SK-N-SH (cell line): ENCODE measurements around the gene FNDC1. TPM values are rescaled to one million over a fixed set of nuclear protein-coding genes. Genes with fewer than 3 reads are reported as not detected.

Source experiments
- CTCF ChIA-PET: fragments of 300-600, 350-600 bp; formaldehyde crosslinking; extraction: SDS; loops from one replicate; lab custom pipeline; 2021; lab: Yijun Ruan, JAX
- POLR2A ChIA-PET: fragments of 350-600 bp; sonication (Branson Sonifier 250); formaldehyde crosslinking; extraction: SDS; loops from one replicate; lab custom pipeline; 2020; ENCODE audit warnings: antibody characterized with exemption, inconsistent platforms; lab: Yijun Ruan, JAX
- DNase-seq: peaks from one replicate; pipeline ENCODE4 v3.0.0; 2012
- H2AFZ ChIP-seq: fragments of 200-600 bp; sonication (generic); 2 replicates; pipeline ENCODE4 v1.8.1; 2016; ENCODE audit warnings: antibody characterized with exemption, mild to moderate bottlenecking, low read depth
- H3F3A ChIP-seq: fragments of 200-600 bp; sonication (generic); replicated peaks from 2 replicates; pipeline ENCODE3; 2016; ENCODE audit warnings: antibody characterized with exemption, mild to moderate bottlenecking; ENCODE audit not compliant: insufficient read depth
- H3K27ac ChIP-seq, 2 experiments: fragments of 200-500 bp in 1 of 2; fragments of 200-600 bp in 1 of 2; sonication (Bioruptor generic) in 1 of 2; sonication (generic), shearing (Covaris generic) in 1 of 2; 2 replicates each; pipeline versions ENCODE4 v1.5.1 to v1.6.1; 2014 to 2016; ENCODE audit warnings: low read depth in 2 of 2, inconsistent platforms in 1 of 2, low read length in 1 of 2, mild to moderate bottlenecking in 1 of 2, mixed read lengths in 1 of 2
- H3K27me3 ChIP-seq: fragments of 200-600 bp; sonication (generic), shearing (Covaris generic); 2 replicates; pipeline ENCODE4 v1.6.1; 2016; ENCODE audit warnings: mixed run types; ENCODE audit not compliant: insufficient read depth
- H3K36me3 ChIP-seq, 2 experiments: fragments of 200-500 bp in 1 of 2; fragments of 200-600 bp in 1 of 2; sonication (Bioruptor generic) in 1 of 2; sonication (generic) in 1 of 2; replicated peaks in 1 of 2; 2 replicates each; pipeline versions ENCODE3 to v1.5.1; 2014 to 2016; ENCODE audit warnings: low read length in 1 of 2, mild to moderate bottlenecking in 1 of 2; ENCODE audit not compliant: insufficient read depth in 2 of 2, control insufficient read depth in 1 of 2
- H3K4me1 ChIP-seq, 2 experiments: fragments of 200-500 bp in 1 of 2; fragments of 200-600 bp in 1 of 2; sonication (Bioruptor generic) in 1 of 2; sonication (generic), shearing (Covaris generic) in 1 of 2; 2 replicates each; pipeline versions ENCODE4 v1.5.1 to v1.6.1; 2014 to 2016; ENCODE audit warnings: low read depth in 1 of 2, low read length in 1 of 2, mixed run types in 1 of 2; ENCODE audit not compliant: insufficient read depth in 2 of 2, control insufficient read depth in 1 of 2
- H3K4me2 ChIP-seq: fragments of 200-600 bp; sonication (generic), shearing (Covaris generic); 2 replicates; pipeline ENCODE4 v1.6.1; 2017; ENCODE audit warnings: mixed run types
- H3K4me3 ChIP-seq, 2 experiments: fragments of 200-500 bp in 1 of 2; fragments of 200-600 bp in 1 of 2; sonication (Bioruptor generic) in 1 of 2; sonication (generic), shearing (Covaris generic) in 1 of 2; 2 replicates each; pipeline versions ENCODE4 v1.5.1 to v1.8.1; 2014 to 2016; ENCODE audit warnings: low read depth in 2 of 2, inconsistent platforms in 1 of 2, low read length in 1 of 2, mild to moderate bottlenecking in 1 of 2, mixed read lengths in 1 of 2, moderate library complexity in 1 of 2
- H3K79me2 ChIP-seq: fragments of 200-600 bp; sonication (generic); 2 replicates; pipeline ENCODE4 v1.8.1; 2017; ENCODE audit warnings: mild to moderate bottlenecking; ENCODE audit not compliant: insufficient read depth
- H3K9ac ChIP-seq: fragments of 200-600 bp; sonication (generic); 2 replicates; pipeline ENCODE4 v1.6.1; 2017; ENCODE audit warnings: mixed run types
- H3K9me2 ChIP-seq: fragments of 200-600 bp; sonication (generic); 2 replicates; pipeline ENCODE4 v1.6.1; 2017; ENCODE audit warnings: mixed run types
- H3K9me3 ChIP-seq: fragments of 200-600 bp; sonication (generic); 2 replicates; pipeline ENCODE4 v1.6.1; 2017; ENCODE audit warnings: mixed run types, mild to moderate bottlenecking, moderate library complexity
- H4K20me1 ChIP-seq: fragments of 200-600 bp; sonication (generic); 2 replicates; pipeline ENCODE4 v1.6.1; 2017; ENCODE audit warnings: mild to moderate bottlenecking, mixed run types; ENCODE audit not compliant: insufficient read depth
- CHD2 ChIP-seq: fragments of 150-350 bp; IDR thresholded peaks from 2 replicates; pipeline ENCODE4 v1.6.1; 2018; ENCODE audit warnings: low read length; ENCODE audit not compliant: partially characterized antibody
- CTCF ChIP-seq: fragments of 200-600 bp; sonication (generic); IDR thresholded peaks from 2 replicates; pipeline ENCODE4 v1.6.1; 2017; ENCODE audit warnings: antibody characterized with exemption, mild to moderate bottlenecking, moderate library complexity
- FOXM1 ChIP-seq: IDR thresholded peaks from 2 replicates; pipeline ENCODE4 v1.4.0; 2012; ENCODE audit warnings: low read depth, mild to moderate bottlenecking
- NFIC ChIP-seq: IDR thresholded peaks from 2 replicates; pipeline ENCODE4 v1.4.0; 2012; ENCODE audit warnings: borderline replicate concordance
- RAD21 ChIP-seq: IDR thresholded peaks from 2 replicates; pipeline ENCODE4 v1.6.1; 2012; ENCODE audit warnings: mild to moderate bottlenecking, low read length
- RCOR1 ChIP-seq: fragments of 150-350 bp; IDR thresholded peaks from 2 replicates; pipeline ENCODE4 v1.6.1; 2017; ENCODE audit warnings: antibody characterized with exemption, low read length
- RXRA ChIP-seq: IDR thresholded peaks from 2 replicates; pipeline ENCODE4 v1.4.0; 2012; ENCODE audit warnings: low read depth, mild to moderate bottlenecking, borderline replicate concordance
- SIN3A ChIP-seq: IDR thresholded peaks from 2 replicates; pipeline ENCODE4 v1.6.1; 2012; ENCODE audit warnings: low read depth, mild to moderate bottlenecking, low read length, moderate library complexity, borderline replicate concordance
- TCF12 ChIP-seq: IDR thresholded peaks from 2 replicates; pipeline ENCODE4 v1.4.0; 2012
- WGBS: methylation state at CpG from one replicate; pipeline ENCODE4 v1.1.6; 2017; ENCODE audit warnings: low lambda C conversion rate; 5-methylcytosine and 5-hydroxymethylcytosine counted together
- polyA plus RNA-seq, 3 experiments: library from polyadenylated mRNA; depleted of rRNA; stranded (reverse); fragments of >200 nt; gene quantifications; 2 replicates each; pipeline ENCODE4 v1.2.3, GENCODE V29; 2012

FNDC1 gene
- polyA plus RNA-seq, 1 of the 3 experiments (the other 2 are of a cell fraction): not detected

GRCh38 chr6:159232751-159233150 is 63.6 kb downstream of the FNDC1 start (continued):
- TF ChIP-seq CTCF (no peak), RXRA (no peak)

GRCh38 chr6:159233365-159234101 is 64.3 kb downstream of the FNDC1 start:
- peaks cover 64% of the 10 kb centered on the region for H3K27me3 ChIP-seq
- TF ChIP-seq FOXM1 (no peak), NFIC (no peak), TCF12 (no peak), RAD21 (no peak)
- H2AFZ ChIP-seq: no peak overlapping the region
- H3K27ac ChIP-seq: no peak overlapping the region
- DNase-seq: peak; percentile 33
- ChIA-PET CTCF (interaction anchor here (0.9 to 2.2 kb wide), 3 partner anchors 20 to 230 kb away, joined by 4 to 6 read pairs (median 4); no protein-coding TSS in a partner anchor), POLR2A (no interaction called here)
- H3K4me1 ChIP-seq: no peaks in the 10 kb centered on the region
- no peaks in the 10 kb centered on the region for H3K79me2 ChIP-seq
- no peaks in the 10 kb centered on the region for H3K9me2 ChIP-seq
- no peaks in the 10 kb centered on the region for H3K36me3 ChIP-seq
- H3K4me3 ChIP-seq: no peak overlapping the region
- H3K9me3 ChIP-seq: no peaks in the 10 kb centered on the region
- no peaks in the 10 kb centered on the region for H4K20me1 ChIP-seq
- no peak overlapping the region for H3K4me2 ChIP-seq
- no peaks in the 10 kb centered on the region for H3F3A ChIP-seq
- WGBS: 17% methylated on average over 5 of the region's 66 CpGs
- no peak overlapping the region for H3K9ac ChIP-seq

- Histone ChIP-seq H3K4me3 (no peak overlapping the region), H3K9ac (no peak overlapping the region), H3F3A (no peaks in the 10 kb centered on the region), H3K4me1 (no peaks in the 10 kb centered on the region), H2AFZ (no peak overlapping the region), H3K9me2 (no peaks in the 10 kb centered on the region), H3K9me3 (no peaks in the 10 kb centered on the region), H3K27ac (no peak overlapping the region), H3K4me2 (no peak overlapping the region), H3K79me2 (no peaks in the 10 kb centered on the region), H3K27me3 (peaks cover 64% of the 10 kb centered on the region), H3K36me3 (no peaks in the 10 kb centered on the region), H4K20me1 (no peaks in the 10 kb centered on the region)
- no peak for TF ChIP-seq RCOR1
- no peak for TF ChIP-seq SIN3A
- no peak for TF ChIP-seq CHD2
- TF ChIP-seq RAD21: no peak
- TF ChIP-seq FOXM1: no peak
- POLR2A ChIA-PET: no interaction called here
- DNase-seq: peak; percentile 24
- WGBS: 11% methylated on average over 14 of the region's 26 CpGs
- CTCF ChIA-PET: interaction anchor here (0.9 to 6.9 kb wide), 4 partner anchors 17 to 229 kb away, joined by 4 to 32 read pairs (median 5); no protein-coding TSS in a partner anchor
These were observed 64.9 kb downstream of the FNDC1 start for GRCh38 chr6:159234102-159234553.
